K562 (cell line): Measurements from ENCODE around the gene ATAD5. TPM values are rescaled to one million over a fixed set of nuclear protein-coding genes. Genes with fewer than 3 reads are reported as not detected.

Experiments used
- ATAC-seq: fragments of 200-7000 bp; cut with Tn5 transposase; 3 replicates; pipeline ENCODE4 v1.9.1; 2020; ENCODE audit warnings: moderate library complexity
- BruUV-seq: library from RNA; stranded (reverse); fragments of 400-500 nt; replicated peaks from 2 replicates; lab custom pipeline; 2021; lab: Mats Ljungman, UMichigan
- CTCF ChIA-PET: fragments of 300-600 bp; formaldehyde crosslinking; extraction: SDS; loops from one replicate; lab custom pipeline; 2021; ENCODE audit warnings: low intra/inter-chr PET ratio; lab: Yijun Ruan, JAX
- POLR2A ChIA-PET: fragments of 300-600, 350-650 bp; sonication (Branson Sonifier 250); formaldehyde crosslinking; extraction: SDS; loops from one replicate; lab custom pipeline; 2021; ENCODE audit warnings: antibody characterized with exemption, inconsistent platforms; lab: Yijun Ruan, JAX
- DNase-seq, 4 experiments: peaks; one replicate each; pipeline versions ENCODE4 v3.0.0 to v3.0.0-alpha.2; 2011 to 2018; ENCODE audit warnings: low spot score in 3 of 4, mixed read lengths in 3 of 4; ENCODE audit errors: extremely low read depth in 1 of 4
- FAIRE-seq: peaks from 2 replicates; lab custom pipeline; 2011; peaks lifted over from hg19 to GRCh38; lab: Jason Lieb, UNC
- H2AFZ ChIP-seq: 2 replicates; pipeline ENCODE4 v1.6.0; 2011; ENCODE audit warnings: low read depth, low read length, control low read depth, inconsistent platforms
- H3K27ac ChIP-seq: fragments of 200-600 bp; 3 replicates; pipeline ENCODE4 v1.8.0; 2011; ENCODE audit warnings: low read depth, mild to moderate bottlenecking, control low read depth, inconsistent platforms, low read length, moderate library complexity, mixed read lengths; ENCODE audit errors: extremely low read depth
- H3K27me3 ChIP-seq, 2 experiments: fragments of 300-600 bp in 1 of 2; 2 replicates in 1 of 2; 3 replicates in 1 of 2; pipeline versions ENCODE4 v1.6.0 to v1.8.0; 2011; ENCODE audit warnings: inconsistent platforms in 2 of 2, low read length in 2 of 2, mild to moderate bottlenecking in 1 of 2, mixed read lengths in 1 of 2, moderate library complexity in 1 of 2; ENCODE audit not compliant: control insufficient read depth in 2 of 2, insufficient read depth in 2 of 2
- H3K36me3 ChIP-seq: fragments of 300-600 bp; 3 replicates; pipeline ENCODE4 v1.8.0; 2011; ENCODE audit warnings: mild to moderate bottlenecking, low read length, inconsistent platforms; ENCODE audit not compliant: control insufficient read depth, insufficient read depth
- H3K4me1 ChIP-seq, 2 experiments: fragments of 200-600 bp in 1 of 2; replicated peaks in 1 of 2; 2 replicates in 1 of 2; 3 replicates in 1 of 2; pipeline versions ENCODE4 v1.5.1 to v1.8.0; 2011; ENCODE audit warnings: inconsistent platforms in 2 of 2, low read length in 2 of 2, mild to moderate bottlenecking in 1 of 2, mixed read lengths in 1 of 2, moderate library complexity in 1 of 2; ENCODE audit not compliant: control insufficient read depth in 2 of 2, insufficient read depth in 2 of 2
- H3K4me2 ChIP-seq: 2 replicates; pipeline ENCODE4 v1.6.1; 2011; ENCODE audit warnings: low read length, control low read depth, inconsistent platforms, mixed read lengths; ENCODE audit not compliant: insufficient read depth
- H3K4me3 ChIP-seq: fragments of 200-600 bp; sonication (generic), shearing (Covaris generic); 2 replicates; pipeline ENCODE4 v1.5.1; 2016; ENCODE audit warnings: control low read depth, inconsistent platforms
- H3K79me2 ChIP-seq: fragments of 200-600 bp; 3 replicates; pipeline ENCODE4 v1.8.0; 2011; ENCODE audit warnings: low read length, inconsistent platforms; ENCODE audit not compliant: control insufficient read depth, insufficient read depth
- H3K9ac ChIP-seq, 2 experiments: 2 replicates each; pipeline versions ENCODE4 v1.6.0 to v1.6.1; 2011; ENCODE audit warnings: low read depth in 2 of 2, low read length in 2 of 2, control low read depth in 1 of 2, inconsistent platforms in 1 of 2, mild to moderate bottlenecking in 1 of 2, mixed read lengths in 1 of 2; ENCODE audit not compliant: insufficient read depth in 1 of 2
- H3K9me1 ChIP-seq: one replicate; pipeline ENCODE4 v1.6.0; 2011; ENCODE audit warnings: inconsistent platforms, mild to moderate bottlenecking, low read length, moderate library complexity; ENCODE audit not compliant: control insufficient read depth, insufficient read depth
- H3K9me3 ChIP-seq: replicated peaks from 2 replicates; pipeline ENCODE4 v1.5.1; 2011; ENCODE audit warnings: low read depth, low read length, inconsistent platforms; ENCODE audit not compliant: control insufficient read depth, insufficient read depth
- H4K20me1 ChIP-seq: replicated peaks from 2 replicates; pipeline ENCODE4 v1.6.1; 2011; ENCODE audit warnings: low read length, inconsistent platforms, mixed read lengths; ENCODE audit not compliant: control insufficient read depth, insufficient read depth
- CXXC5 ChIP-seq: fragments of 250-450 bp; sonication (Bioruptor Pico); IDR thresholded peaks from 2 replicates; pipeline ENCODE4 v1.8.0; 2022; ENCODE audit warnings: inconsistent platforms, mild to moderate bottlenecking, moderate library complexity
- DPF2 ChIP-seq: fragments of 450-650 bp; IDR thresholded peaks from 2 replicates; pipeline ENCODE4 v1.6.1; 2016
- HDAC1 ChIP-seq, 2 experiments: fragments of 450-650 bp; IDR thresholded peaks; 2 replicates each; pipeline ENCODE4 v1.6.1; 2016 to 2017; ENCODE audit warnings: inconsistent platforms in 1 of 2, mild to moderate bottlenecking in 1 of 2, moderate library complexity in 1 of 2
- L3MBTL2 ChIP-seq: fragments of 450-650 bp; IDR thresholded peaks from 2 replicates; pipeline ENCODE4 v1.6.1; 2016; ENCODE audit warnings: mild to moderate bottlenecking, moderate library complexity
- MEF2A ChIP-seq: IDR thresholded peaks from 2 replicates; pipeline ENCODE4 v1.6.1; 2011; ENCODE audit warnings: low read depth, mild to moderate bottlenecking, low read length, moderate library complexity; ENCODE audit not compliant: control insufficient read depth
- NFRKB ChIP-seq: fragments of 450-650 bp; IDR thresholded peaks from 2 replicates; pipeline ENCODE4 v1.6.1; 2016; ENCODE audit warnings: low read depth
- PRMT5 ChIP-seq: sonication (generic); formaldehyde crosslinking; IDR thresholded peaks from 2 replicates; pipeline ENCODE4 v1.5.0; 2020; ENCODE audit warnings: missing genetic modification reagents
- XRCC4 ChIP-seq: IDR thresholded peaks from one replicate; pipeline ENCODE4 v1.6.1; 2011; ENCODE audit not compliant: insufficient read depth, insufficient read length; ENCODE audit errors: extremely low read depth
- WGBS: fragments of 100-300 bp; shearing (Covaris generic); methylation state at CpG from one replicate; pipeline ENCODE4 v1.1.6; 2016; ENCODE audit warnings: low coverage, mixed read lengths; ENCODE audit not compliant: insufficient coverage; ENCODE audit errors: missing lambda C conversion rate; 5-methylcytosine and 5-hydroxymethylcytosine counted together
- in situ Hi-C: fragments of 300-500 bp; cut with MboI; formaldehyde crosslinking; loops from 4 replicates; pipeline ENCODE4 v1.15.0; 2018; ENCODE audit warnings: inconsistent platforms, mixed read lengths
- intact Hi-C: fragments of 100-400 bp; cut with micrococcal nuclease; formaldehyde crosslinking; loops from 2 replicates; pipeline ENCODE4 v1.14.2; 2022
- polyA plus RNA-seq, 8 experiments: library from polyadenylated mRNA; depleted of rRNA in 4 of 8; stranded (reverse) in 5 of 8; unstranded in 3 of 8; fragments of >200 nt; fragmentation: Nextera tagmentation in 2 of 8; fragmentation: Illumina TruSeq in 1 of 8; extraction: Ambion mirVana in 2 of 8; extraction: Trizol in 1 of 8; gene quantifications; 2 replicates each; pipeline versions ENCODE4 v1.2.1 to v1.2.3, GENCODE V29; 2011 to 2014; ENCODE audit warnings: inconsistent platforms in 1 of 8, missing spikeins in 1 of 8
- total RNA-seq, 7 experiments: library from RNA; depleted of rRNA in 6 of 7; stranded (reverse); fragments of >200 nt in 6 of 7; fragmentation: Illumina TruSeq in 2 of 7; extraction: Trizol in 2 of 7; gene quantifications; 2 replicates each; pipeline versions ENCODE4 v1.2.1 to v1.2.3, GENCODE V29; 2011 to 2021; ENCODE audit warnings: low replicate concordance in 1 of 7
- TF ChIP-seq, protein P1 (sequence below): IDR thresholded peaks from 2 replicates; pipeline ENCODE4 v1.6.1; 2016; ENCODE audit warnings: missing genetic modification characterization, missing compliant biosample characterization
- TF ChIP-seq, protein P2 (sequence below): fragments of 450-650 bp; formaldehyde crosslinking; IDR thresholded peaks from 2 replicates; pipeline ENCODE4 v1.4.0; 2020; ENCODE audit warnings: mild to moderate bottlenecking, mixed read lengths

The ATAD5 gene
- total and polyA plus RNA-seq, 9 of the 15 experiments (the other 6 are each of a cell fraction or from before 2014, with no cell fraction given), result 4.6 to 25.6 (median 19.5) TPM

DNA sequence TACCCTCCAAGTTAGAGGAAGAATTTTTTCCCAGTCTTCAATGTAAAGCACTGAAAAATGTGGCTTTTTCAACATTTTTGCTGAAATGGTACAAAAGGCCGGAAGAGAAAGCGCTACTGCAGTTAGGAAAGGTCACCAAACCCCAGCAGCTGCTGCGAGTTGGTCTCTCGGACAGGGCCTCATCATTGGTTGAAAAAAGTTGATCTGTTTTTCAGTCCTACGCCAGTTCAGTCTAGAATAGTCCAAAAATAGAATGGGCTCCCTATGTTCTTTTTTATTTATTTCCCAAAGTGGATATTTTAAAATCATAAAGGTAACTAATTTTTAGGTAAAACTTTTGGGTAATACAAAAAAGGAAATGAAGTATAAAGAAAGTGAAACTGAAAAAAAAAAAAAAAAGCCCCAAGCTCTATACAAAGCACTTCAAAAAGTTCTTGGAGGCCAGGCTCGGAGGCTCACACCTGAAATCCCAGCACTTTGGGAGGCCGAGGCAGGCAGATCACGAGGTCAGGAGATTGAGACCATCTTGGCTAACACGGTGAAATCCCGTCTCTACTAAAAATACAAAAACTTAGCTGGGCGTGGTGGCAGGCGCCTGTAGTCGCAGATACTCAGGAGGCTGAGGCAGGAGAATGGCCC, 107.4 kb downstream of the ATAD5 start:
- Histone ChIP-seq H3K27ac (no peak overlapping the region), H3K9ac (peak overlapping the region in 1 of 2 experiments; percentile 51; a peak in 1 of 4 replicates), H4K20me1 (no peaks in the 10 kb centered on the region), H3K4me1 (no peaks in the 10 kb centered on the region), H3K4me2 (peak overlapping the region; percentile 33), H3K4me3 (no peak overlapping the region), H3K9me1 (no peaks in the 10 kb centered on the region), H3K27me3 (peaks cover 18% of the 10 kb centered on the region in 2 experiments), H2AFZ (peak overlapping the region; percentile 42), H3K36me3 (no peaks in the 10 kb centered on the region), H3K79me2 (no peaks in the 10 kb centered on the region), H3K9me3 (no peaks in the 10 kb centered on the region)
- DNase-seq, result no peak
- CTCF ChIA-PET, result interaction anchor here (0.6 kb wide), 1 partner anchor 329 kb away, joined by 3 read pairs; no protein-coding TSS in a partner anchor
- intact Hi-C loops, result no loop called here
- FAIRE-seq, result peak; percentile 52
- in situ Hi-C loops, result no loop called here
- peak; percentile 66 for ATAC-seq
- 13% methylated on average over 13 of the region's 13 CpGs for WGBS
- POLR2A ChIA-PET, result interaction anchor here (0.9 kb wide), 1 partner anchor 9 kb away, joined by 3 read pairs; no protein-coding TSS in a partner anchor
- TSS peak; percentile 50 for BruUV-seq
- TF ChIP-seq CXXC5 (peak; percentile 31; the same call in 1 of the 2 replicates), MEF2A (peak; percentile 54; the same call in 1 of the 2 replicates), NFRKB (0 out of 2 replicates have a peak, but pooled peaks have one; percentile 28), XRCC4 (no peak), L3MBTL2 (peak; percentile 34; the same call in 1 of the 2 replicates), DPF2 (0 out of 2 replicates have a peak, but pooled peaks have one; percentile 12), HDAC1 (IDR thresholded peaks at IDR 0.05) (no peak), PRMT5 (CRISPR knock-in tag) (no peak)
- TF ChIP-seq, protein P1, sequence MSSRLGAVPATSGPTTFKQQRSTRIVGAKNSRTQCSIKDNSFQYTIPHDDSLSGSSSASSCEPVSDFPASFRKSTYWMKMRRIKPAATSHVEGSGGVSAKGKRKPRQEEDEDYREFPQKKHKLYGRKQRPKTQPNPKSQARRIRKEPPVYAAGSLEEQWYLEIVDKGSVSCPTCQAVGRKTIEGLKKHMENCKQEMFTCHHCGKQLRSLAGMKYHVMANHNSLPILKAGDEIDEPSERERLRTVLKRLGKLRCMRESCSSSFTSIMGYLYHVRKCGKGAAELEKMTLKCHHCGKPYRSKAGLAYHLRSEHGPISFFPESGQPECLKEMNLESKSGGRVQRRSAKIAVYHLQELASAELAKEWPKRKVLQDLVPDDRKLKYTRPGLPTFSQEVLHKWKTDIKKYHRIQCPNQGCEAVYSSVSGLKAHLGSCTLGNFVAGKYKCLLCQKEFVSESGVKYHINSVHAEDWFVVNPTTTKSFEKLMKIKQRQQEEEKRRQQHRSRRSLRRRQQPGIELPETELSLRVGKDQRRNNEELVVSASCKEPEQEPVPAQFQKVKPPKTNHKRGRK, result 0 out of 2 replicates have a peak, but pooled peaks have one; percentile 24
- TF ChIP-seq, protein P2, sequence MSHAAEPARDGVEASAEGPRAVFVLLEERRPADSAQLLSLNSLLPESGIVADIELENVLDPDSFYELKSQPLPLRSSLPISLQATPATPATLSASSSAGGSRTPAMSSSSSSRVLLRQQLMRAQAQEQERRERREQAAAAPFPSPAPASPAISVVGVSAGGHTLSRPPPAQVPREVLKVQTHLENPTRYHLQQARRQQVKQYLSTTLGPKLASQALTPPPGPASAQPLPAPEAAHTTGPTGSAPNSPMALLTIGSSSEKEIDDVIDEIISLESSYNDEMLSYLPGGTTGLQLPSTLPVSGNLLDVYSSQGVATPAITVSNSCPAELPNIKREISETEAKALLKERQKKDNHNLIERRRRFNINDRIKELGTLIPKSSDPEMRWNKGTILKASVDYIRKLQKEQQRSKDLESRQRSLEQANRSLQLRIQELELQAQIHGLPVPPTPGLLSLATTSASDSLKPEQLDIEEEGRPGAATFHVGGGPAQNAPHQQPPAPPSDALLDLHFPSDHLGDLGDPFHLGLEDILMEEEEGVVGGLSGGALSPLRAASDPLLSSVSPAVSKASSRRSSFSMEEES (CRISPR knock-in tag), result 0 out of 2 replicates have a peak, but pooled peaks have one; percentile 5
